ENCODE measurements around the gene ANKRD13B.

Gene ANKRD13B

GRCh38 chr17:29583324-29584248 lies 9.3 kb upstream of the ANKRD13B start:
- no peaks in the 10 kb centered on the region for H3K27me3 ChIP-seq (ENCODE audit: insufficient read depth, low read length)
- H3K27ac ChIP-seq (ENCODE audit: low read depth, low read length), result no peak overlapping the region
- H2AFZ ChIP-seq (ENCODE audit: low read length, unreplicated experiment), result no peak overlapping the region
- peaks cover 47% of the 10 kb centered on the region for H3K79me2 ChIP-seq (ENCODE audit: control insufficient read depth, insufficient read depth, low read length, unreplicated experiment)
- H3K4me1 ChIP-seq (ENCODE audit: control insufficient read depth, insufficient read depth, low read length, unreplicated experiment), result peaks cover 29% of the 10 kb centered on the region
- peaks cover 8% of the 10 kb centered on the region; the same call in 1 of the 2 replicates for H3K36me3 ChIP-seq (ENCODE audit: insufficient read depth, low read length)
- H3K4me3 ChIP-seq (ENCODE audit: low read depth, low read length), result no peak overlapping the region

GRCh38 chr17:29584452-29585079 lies 8.4 kb upstream of the ANKRD13B start:
- no peak overlapping the region for H2AFZ ChIP-seq (ENCODE audit: low read length, unreplicated experiment)
- peaks cover 51% of the 10 kb centered on the region for H3K79me2 ChIP-seq (ENCODE audit: control insufficient read depth, insufficient read depth, low read length, unreplicated experiment)
- no peak overlapping the region for H3K4me3 ChIP-seq (ENCODE audit: low read depth, low read length)
- peaks cover 29% of the 10 kb centered on the region for H3K4me1 ChIP-seq (ENCODE audit: control insufficient read depth, insufficient read depth, low read length, unreplicated experiment)
- no peak overlapping the region for H3K27ac ChIP-seq (ENCODE audit: low read depth, low read length)
- peaks cover 8% of the 10 kb centered on the region; the same call in 1 of the 2 replicates for H3K36me3 ChIP-seq (ENCODE audit: insufficient read depth, low read length)
- no peaks in the 10 kb centered on the region for H3K27me3 ChIP-seq (ENCODE audit: insufficient read depth, low read length)

- peaks cover 34% of the 10 kb centered on the region for H3K4me1 ChIP-seq (ENCODE audit: control insufficient read depth, insufficient read depth, low read length, unreplicated experiment)
- H3K79me2 ChIP-seq (ENCODE audit: control insufficient read depth, insufficient read depth, low read length, unreplicated experiment), result peaks cover 51% of the 10 kb centered on the region
- no peak overlapping the region for H3K4me3 ChIP-seq (ENCODE audit: low read depth, low read length)
- no peaks in the 10 kb centered on the region for H3K27me3 ChIP-seq (ENCODE audit: insufficient read depth, low read length)
- no peak overlapping the region for H3K27ac ChIP-seq (ENCODE audit: low read depth, low read length)
- H2AFZ ChIP-seq (ENCODE audit: low read length, unreplicated experiment), result no peak overlapping the region
- peaks cover 8% of the 10 kb centered on the region; the same call in 1 of the 2 replicates for H3K36me3 ChIP-seq (ENCODE audit: insufficient read depth, low read length)
These were observed 7.7 kb upstream of the ANKRD13B start for GRCh38 chr17:29585080-29585751.

- no peak overlapping the region for H2AFZ ChIP-seq (ENCODE audit: low read length, unreplicated experiment)
- no peaks in the 10 kb centered on the region for H3K27me3 ChIP-seq (ENCODE audit: insufficient read depth, low read length)
- H3K4me3 ChIP-seq (ENCODE audit: low read depth, low read length), result peak overlapping the region; percentile 92; the same call in 1 of the 2 replicates
- H3K79me2 ChIP-seq (ENCODE audit: control insufficient read depth, insufficient read depth, low read length, unreplicated experiment), result peaks cover 51% of the 10 kb centered on the region
- H3K27ac ChIP-seq (ENCODE audit: low read depth, low read length), result no peak overlapping the region
- H3K36me3 ChIP-seq (ENCODE audit: insufficient read depth, low read length), result peaks cover 8% of the 10 kb centered on the region; the same call in 1 of the 2 replicates
- H3K4me1 ChIP-seq (ENCODE audit: control insufficient read depth, insufficient read depth, low read length, unreplicated experiment), result peaks cover 40% of the 10 kb centered on the region
These were observed 6.1 kb upstream of the ANKRD13B start for GRCh38 chr17:29586676-29587469.

- Histone ChIP-seq H3K27me3 (ENCODE audit: insufficient read depth, low read length) (no peaks in the 10 kb centered on the region), H3K4me3 (ENCODE audit: low read depth, low read length) (peak overlapping the region; percentile 92), H3K27ac (ENCODE audit: low read depth, low read length) (no peak overlapping the region), H3K36me3 (ENCODE audit: insufficient read depth, low read length) (peaks cover 2% of the 10 kb centered on the region; the same call in 1 of the 2 replicates), H2AFZ (ENCODE audit: low read length, unreplicated experiment) (no peak overlapping the region), H3K79me2 (ENCODE audit: control insufficient read depth, insufficient read depth, low read length, unreplicated experiment) (peaks cover 49% of the 10 kb centered on the region), H3K4me1 (ENCODE audit: control insufficient read depth, insufficient read depth, low read length, unreplicated experiment) (peaks cover 47% of the 10 kb centered on the region)
These were observed 5.3 kb upstream of the ANKRD13B start for GRCh38 chr17:29587591-29587990.

GRCh38 chr17:29588017-29588561 lies 4.8 kb upstream of the ANKRD13B start:
- Histone ChIP-seq H3K4me1 (ENCODE audit: control insufficient read depth, insufficient read depth, low read length, unreplicated experiment) (peaks cover 50% of the 10 kb centered on the region), H3K27ac (ENCODE audit: low read depth, low read length) (no peak overlapping the region), H3K27me3 (ENCODE audit: insufficient read depth, low read length) (no peaks in the 10 kb centered on the region), H2AFZ (ENCODE audit: low read length, unreplicated experiment) (peak overlapping the region; percentile 8), H3K4me3 (ENCODE audit: low read depth, low read length) (peak overlapping the region; percentile 92), H3K36me3 (ENCODE audit: insufficient read depth, low read length) (no peaks in the 10 kb centered on the region), H3K79me2 (ENCODE audit: control insufficient read depth, insufficient read depth, low read length, unreplicated experiment) (peaks cover 49% of the 10 kb centered on the region)

- Histone ChIP-seq H3K79me2 (ENCODE audit: control insufficient read depth, insufficient read depth, low read length, unreplicated experiment) (peaks cover 46% of the 10 kb centered on the region), H3K4me3 (ENCODE audit: low read depth, low read length) (peak overlapping the region; percentile 92), H3K27ac (ENCODE audit: low read depth, low read length) (no peak overlapping the region), H3K36me3 (ENCODE audit: insufficient read depth, low read length) (no peaks in the 10 kb centered on the region), H2AFZ (ENCODE audit: low read length, unreplicated experiment) (peak overlapping the region; percentile 8), H3K27me3 (ENCODE audit: insufficient read depth, low read length) (no peaks in the 10 kb centered on the region), H3K4me1 (ENCODE audit: control insufficient read depth, insufficient read depth, low read length, unreplicated experiment) (peaks cover 50% of the 10 kb centered on the region)
These were observed 4.1 kb upstream of the ANKRD13B start for GRCh38 chr17:29588562-29589411.

GRCh38 chr17:29589524-29590410 lies 3.2 kb upstream of the ANKRD13B start, which contains the start of gene GIT1:
Gene GIT1, minus strand, starts transcription at chr17:29589648. Its CDS starts 270 bp downstream, at chr17:29589378.
- peak within 1 kb of the TSS; percentile 83 for H2AFZ ChIP-seq (ENCODE audit: low read length, unreplicated experiment)
- no peaks in the 10 kb centered on the region for H3K36me3 ChIP-seq (ENCODE audit: insufficient read depth, low read length)
- peaks cover 42% of the 10 kb centered on the region for H3K79me2 ChIP-seq (ENCODE audit: control insufficient read depth, insufficient read depth, low read length, unreplicated experiment)
- H3K4me3 ChIP-seq (ENCODE audit: low read depth, low read length), result peak within 1 kb of the TSS; percentile 92
- peaks cover 45% of the 10 kb centered on the region for H3K4me1 ChIP-seq (ENCODE audit: control insufficient read depth, insufficient read depth, low read length, unreplicated experiment)
- H3K27ac ChIP-seq (ENCODE audit: low read depth, low read length), result peak within 1 kb of the TSS; percentile 34; the same call in 1 of the 2 replicates
- H3K27me3 ChIP-seq (ENCODE audit: insufficient read depth, low read length), result no peaks in the 10 kb centered on the region
